Endometrial microvascular endothelial cells (primary cell): ENCODE results near the gene COP1. TPM values are rescaled to one million over a fixed set of nuclear protein-coding genes. Genes with fewer than 3 reads are reported as not detected.
"Not testable (repeated sequence)": the region's sequence is repeated elsewhere in the genome, so short reads cannot be mapped to it uniquely, and the experiment has no call there.

Experiments used
- in situ Hi-C: cut with HindIII; loops from 2 replicates; pipeline ENCODE4 v1.10.0; 2017; ENCODE audit warnings: low sequenced_read_pairs, low pct_unique_long_range_greater_than_20kb; ENCODE audit errors: inconsistent ontology term
- total RNA-seq: library from RNA; depleted of rRNA; stranded (reverse); fragments of >200 nt; gene quantifications from one replicate; pipeline ENCODE4 v1.2.3, GENCODE V29; 2015; ENCODE audit errors: inconsistent ontology term

Gene COP1
- total RNA-seq, 1 donor from 2014 or later = 47.8 TPM

GRCh38 chr1:175992825-175993224, 214.3 kb downstream of the COP1 start:
- in situ Hi-C loops = not testable (repeated sequence)

GRCh38 chr1:175992202-175992601, 214.9 kb downstream of the COP1 start:
- in situ Hi-C loops = not testable (repeated sequence)

GRCh38 chr1:175984813-175985212, 222.3 kb downstream of the COP1 start:
- in situ Hi-C loops = no loop called here

GRCh38 chr1:175984057-175984812, 222.9 kb downstream of the COP1 start:
- in situ Hi-C loops = no loop called here

- in situ Hi-C loops = not testable (repeated sequence)
Observed at GRCh38 chr1:175983363-175983762, 223.7 kb downstream of the COP1 start.

GRCh38 chr1:175981128-175981527, 226.0 kb downstream of the COP1 start:
- in situ Hi-C loops = no loop called here

GRCh38 chr1:175978926-175979325, 228.2 kb downstream of the COP1 start:
- in situ Hi-C loops = no loop called here

GRCh38 chr1:175978476-175978875, 228.6 kb downstream of the COP1 start:
- in situ Hi-C loops = no loop called here

GRCh38 chr1:175976865-175977642, 230.0 kb downstream of the COP1 start:
- in situ Hi-C loops = no loop called here

GRCh38 chr1:175969231-175969630, 237.9 kb downstream of the COP1 start:
- in situ Hi-C loops = no loop called here

- in situ Hi-C loops = no loop called here
Observed at GRCh38 chr1:175968486-175969172, 238.5 kb downstream of the COP1 start.

- in situ Hi-C loops = no loop called here
Observed at GRCh38 chr1:175963740-175964139, 243.3 kb downstream of the COP1 start.

- in situ Hi-C loops = no loop called here
Observed at GRCh38 chr1:175960169-175960568, 246.9 kb downstream of the COP1 start.

GRCh38 chr1:175951627-175952026, 255.5 kb downstream of the COP1 start:
- in situ Hi-C loops = no loop called here

- in situ Hi-C loops = no loop called here
Observed at GRCh38 chr1:175947771-175948170, 259.3 kb downstream of the COP1 start.

GRCh38 chr1:175944591-175944990, 262.5 kb downstream of the COP1 start:
- in situ Hi-C loops = no loop called here

- in situ Hi-C loops = no loop called here
Observed at GRCh38 chr1:175941164-175941563, 265.9 kb downstream of the COP1 start.

GRCh38 chr1:175936736-175937135, 270.4 kb downstream of the COP1 start:
- in situ Hi-C loops = no loop called here

GRCh38 chr1:175935566-175936115, 271.4 kb downstream of the COP1 start:
- in situ Hi-C loops = no loop called here
